GM12801 (cell line): ENCODE measurements around the gene RAPGEF2.

Source experiments
- CTCF ChIP-seq: IDR thresholded peaks from one replicate; pipeline ENCODE4 v1.5.1; 2011; ENCODE audit warnings: control low read depth; ENCODE audit not compliant: insufficient read length; ENCODE audit errors: extremely low read depth

RAPGEF2 gene

DNA sequence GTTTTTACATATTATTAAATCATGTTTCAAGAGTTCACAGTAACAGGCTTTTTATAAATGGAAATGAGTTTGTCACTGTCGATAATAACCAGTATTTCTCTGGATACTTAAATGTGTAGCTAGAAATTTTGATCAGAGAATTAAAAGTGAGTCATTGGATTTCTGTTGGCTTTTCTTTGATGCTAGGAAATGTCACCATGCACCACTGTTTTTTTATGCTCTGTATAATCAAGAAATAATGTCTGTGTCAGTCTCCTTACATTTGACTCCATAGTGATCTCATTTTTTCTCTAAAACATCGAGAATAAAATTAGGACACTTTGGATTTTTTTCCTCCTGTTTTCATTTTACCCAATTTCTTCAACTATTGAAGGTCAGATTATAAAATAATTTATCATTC is 234.2 kb downstream of the RAPGEF2 start:
- TF ChIP-seq CTCF, result no peak

- no peak for TF ChIP-seq CTCF
Measured at GRCh38 chr4:159341522-159341921, 238.6 kb downstream of the RAPGEF2 start.

DNA sequence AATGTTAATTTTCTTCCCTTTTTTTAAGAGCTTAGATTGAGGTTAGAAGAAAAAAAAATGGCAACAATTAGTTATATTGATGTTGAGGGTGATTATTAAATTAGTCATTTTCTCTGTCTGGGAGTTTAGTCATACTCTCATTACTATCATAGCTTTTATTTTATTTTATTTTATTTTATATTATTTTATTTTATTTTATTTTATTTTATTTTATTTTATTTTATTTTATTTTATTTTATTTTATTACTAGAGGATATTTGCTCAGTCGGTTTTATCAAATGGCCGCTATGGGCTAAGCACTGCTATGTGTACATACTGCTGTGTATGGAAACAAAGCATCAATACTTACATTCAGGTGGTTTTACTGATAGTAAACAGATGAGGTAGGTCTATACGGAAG is 239.5 kb downstream of the RAPGEF2 start:
- no peak for TF ChIP-seq CTCF

DNA sequence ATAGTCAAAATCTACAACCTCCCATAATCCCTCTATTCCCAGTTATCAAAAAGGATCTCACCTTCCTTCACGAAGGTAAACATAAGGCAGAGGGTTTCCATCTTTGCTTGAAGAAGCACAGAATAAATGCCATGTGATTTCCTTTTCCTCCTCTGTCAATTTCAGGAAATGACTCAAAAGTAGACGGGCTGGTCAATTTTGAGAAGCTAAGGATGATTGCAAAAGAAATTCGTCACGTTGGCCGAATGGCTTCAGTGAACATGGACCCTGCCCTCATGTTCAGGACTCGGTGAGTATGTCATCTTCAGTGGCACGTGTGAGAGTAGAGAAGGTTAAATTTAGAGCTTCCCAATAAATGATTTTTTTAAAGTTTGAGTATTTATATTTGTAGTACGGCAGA is 240.2 kb downstream of the RAPGEF2 start:
- TF ChIP-seq CTCF, result no peak

DNA sequence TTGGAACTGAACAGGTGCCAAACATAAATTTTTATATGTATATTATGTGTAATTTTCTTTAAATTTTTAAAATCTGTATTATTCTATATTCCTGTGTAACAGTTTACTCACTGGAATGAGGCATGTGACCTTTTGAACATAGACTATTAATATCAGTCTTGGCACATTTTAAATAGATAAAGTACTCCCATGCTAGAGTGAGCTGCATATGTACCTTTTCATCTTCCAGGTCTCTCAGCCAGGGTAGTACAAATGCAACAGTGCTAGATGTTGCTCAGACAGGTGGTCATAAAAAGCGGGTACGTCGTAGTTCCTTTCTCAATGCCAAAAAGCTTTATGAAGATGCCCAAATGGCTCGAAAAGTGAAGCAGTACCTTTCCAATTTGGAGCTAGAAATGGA is 242.0 kb downstream of the RAPGEF2 start:
- no peak for TF ChIP-seq CTCF

DNA sequence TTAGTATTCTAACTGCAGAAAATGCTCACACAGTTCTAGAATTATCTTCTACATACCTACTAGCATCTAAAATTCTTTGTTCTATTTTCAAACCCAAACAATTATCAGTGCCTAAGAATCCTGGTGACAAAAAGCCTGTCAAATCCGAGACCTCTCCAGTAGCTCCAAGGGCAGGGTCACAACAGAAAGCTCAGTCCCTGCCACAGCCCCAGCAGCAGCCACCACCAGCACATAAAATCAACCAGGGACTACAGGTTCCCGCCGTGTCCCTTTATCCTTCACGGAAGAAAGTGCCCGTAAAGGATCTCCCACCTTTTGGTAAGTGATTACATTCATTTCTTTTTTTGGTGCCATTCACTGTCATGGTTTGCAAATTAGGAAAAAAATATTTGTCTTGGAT is 243.8 kb downstream of the RAPGEF2 start:
- TF ChIP-seq CTCF, result no peak

DNA sequence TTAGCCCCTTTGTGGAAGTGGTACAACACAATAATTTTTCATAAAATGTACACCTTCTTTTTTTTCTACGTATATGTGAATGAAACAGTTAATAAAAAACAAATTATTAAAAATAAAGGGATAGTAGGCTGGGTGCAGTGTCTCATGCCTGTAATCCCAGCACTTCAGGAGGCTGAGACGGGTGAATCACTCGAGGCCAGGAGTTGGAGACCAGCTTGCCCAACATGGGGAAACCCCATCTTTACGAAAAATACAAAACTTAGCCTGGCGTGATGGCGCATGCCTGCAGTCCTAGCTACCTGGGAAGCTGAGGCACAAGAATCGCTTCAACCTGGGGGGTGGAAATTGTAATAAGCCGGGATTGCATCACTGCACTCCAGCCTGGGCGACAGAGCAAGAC is 244.9 kb downstream of the RAPGEF2 start:
- no peak for TF ChIP-seq CTCF

DNA sequence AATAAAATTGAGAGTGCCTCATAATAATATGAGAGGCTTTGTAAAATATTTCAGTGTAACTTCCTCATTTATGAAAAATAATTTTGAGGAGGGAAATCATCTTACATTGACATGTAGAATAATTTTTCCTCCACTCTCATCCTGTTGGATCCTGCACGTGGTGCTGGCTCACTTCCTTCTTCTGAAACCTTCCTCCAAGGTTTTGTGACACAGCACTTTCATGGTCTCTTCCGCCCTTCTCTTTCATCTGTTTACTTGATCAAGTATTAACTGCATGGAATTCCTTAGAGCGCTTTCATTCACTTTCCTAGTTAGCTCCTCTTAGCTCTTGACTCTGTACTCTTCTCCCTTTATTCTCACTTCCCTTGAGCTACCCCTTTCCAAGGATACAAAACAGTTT is 246.5 kb downstream of the RAPGEF2 start:
- no peak for TF ChIP-seq CTCF
